ENCODE results near the gene AFAP1L2.

Gene AFAP1L2

DNA sequence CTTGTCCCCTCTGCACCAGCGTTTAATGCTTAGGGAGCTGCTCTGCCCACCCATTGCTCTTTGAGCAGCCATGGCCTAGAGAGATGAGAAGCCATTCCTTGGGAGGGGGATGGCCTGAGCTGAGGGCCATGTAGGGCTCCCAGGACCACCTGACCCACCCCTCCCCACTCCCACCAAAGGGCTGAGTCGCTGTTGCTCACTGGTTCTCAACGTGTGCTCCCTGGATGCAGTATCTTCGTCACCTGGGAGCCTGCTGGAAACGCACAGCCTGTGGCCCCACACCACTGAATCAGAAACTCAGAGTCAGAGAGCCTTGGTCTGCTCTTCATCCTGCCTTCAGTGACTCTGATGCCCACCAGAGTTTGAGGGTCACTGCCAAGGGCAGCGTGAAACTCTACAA is 128.2 kb downstream of the AFAP1L2 start:
- Histone ChIP-seq H3K79me2 (ENCODE audit: insufficient read depth, low read length) (no peaks in the 10 kb centered on the region), H3K9me2 (replicated peaks; ENCODE audit: low read depth, low read length) (no peaks in the 10 kb centered on the region), H2AFZ (ENCODE audit: low read length) (no peak overlapping the region), H4K20me1 (ENCODE audit: insufficient read depth, low read length, poor library complexity, severe bottlenecking) (no peaks in the 10 kb centered on the region), H3K36me3 (ENCODE audit: insufficient read depth, low read length) (no peaks in the 10 kb centered on the region), H3K4me2 (ENCODE audit: low read depth, low read length, poor library complexity, severe bottlenecking) (no peak overlapping the region), H3K9me3 (ENCODE audit: insufficient read depth, low read depth, low read length) (no peaks in the 10 kb centered on the region), H3F3A (ENCODE audit: low read depth) (no peaks in the 10 kb centered on the region), H3K9ac (ENCODE audit: low read depth, low read length, poor library complexity, severe bottlenecking) (no peak overlapping the region), H3K4me1 (ENCODE audit: insufficient read depth, low read length, poor library complexity, severe bottlenecking) (no peaks in the 10 kb centered on the region), H3K4me3 (ENCODE audit: low read length, poor library complexity, severe bottlenecking) (no peak overlapping the region), H3K27me3 (ENCODE audit: insufficient read depth, low read length, poor library complexity, severe bottlenecking) (no peaks in the 10 kb centered on the region)
- TF ChIP-seq, protein P1, sequence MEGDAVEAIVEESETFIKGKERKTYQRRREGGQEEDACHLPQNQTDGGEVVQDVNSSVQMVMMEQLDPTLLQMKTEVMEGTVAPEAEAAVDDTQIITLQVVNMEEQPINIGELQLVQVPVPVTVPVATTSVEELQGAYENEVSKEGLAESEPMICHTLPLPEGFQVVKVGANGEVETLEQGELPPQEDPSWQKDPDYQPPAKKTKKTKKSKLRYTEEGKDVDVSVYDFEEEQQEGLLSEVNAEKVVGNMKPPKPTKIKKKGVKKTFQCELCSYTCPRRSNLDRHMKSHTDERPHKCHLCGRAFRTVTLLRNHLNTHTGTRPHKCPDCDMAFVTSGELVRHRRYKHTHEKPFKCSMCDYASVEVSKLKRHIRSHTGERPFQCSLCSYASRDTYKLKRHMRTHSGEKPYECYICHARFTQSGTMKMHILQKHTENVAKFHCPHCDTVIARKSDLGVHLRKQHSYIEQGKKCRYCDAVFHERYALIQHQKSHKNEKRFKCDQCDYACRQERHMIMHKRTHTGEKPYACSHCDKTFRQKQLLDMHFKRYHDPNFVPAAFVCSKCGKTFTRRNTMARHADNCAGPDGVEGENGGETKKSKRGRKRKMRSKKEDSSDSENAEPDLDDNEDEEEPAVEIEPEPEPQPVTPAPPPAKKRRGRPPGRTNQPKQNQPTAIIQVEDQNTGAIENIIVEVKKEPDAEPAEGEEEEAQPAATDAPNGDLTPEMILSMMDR (conservative IDR thresholded peaks at IDR 0.05; ENCODE audit: low read length) = no peak
- TF ChIP-seq EZH2phosphoT487 (IDR thresholded peaks at IDR 0.05; ENCODE audit: borderline replicate concordance) = no peak

DNA sequence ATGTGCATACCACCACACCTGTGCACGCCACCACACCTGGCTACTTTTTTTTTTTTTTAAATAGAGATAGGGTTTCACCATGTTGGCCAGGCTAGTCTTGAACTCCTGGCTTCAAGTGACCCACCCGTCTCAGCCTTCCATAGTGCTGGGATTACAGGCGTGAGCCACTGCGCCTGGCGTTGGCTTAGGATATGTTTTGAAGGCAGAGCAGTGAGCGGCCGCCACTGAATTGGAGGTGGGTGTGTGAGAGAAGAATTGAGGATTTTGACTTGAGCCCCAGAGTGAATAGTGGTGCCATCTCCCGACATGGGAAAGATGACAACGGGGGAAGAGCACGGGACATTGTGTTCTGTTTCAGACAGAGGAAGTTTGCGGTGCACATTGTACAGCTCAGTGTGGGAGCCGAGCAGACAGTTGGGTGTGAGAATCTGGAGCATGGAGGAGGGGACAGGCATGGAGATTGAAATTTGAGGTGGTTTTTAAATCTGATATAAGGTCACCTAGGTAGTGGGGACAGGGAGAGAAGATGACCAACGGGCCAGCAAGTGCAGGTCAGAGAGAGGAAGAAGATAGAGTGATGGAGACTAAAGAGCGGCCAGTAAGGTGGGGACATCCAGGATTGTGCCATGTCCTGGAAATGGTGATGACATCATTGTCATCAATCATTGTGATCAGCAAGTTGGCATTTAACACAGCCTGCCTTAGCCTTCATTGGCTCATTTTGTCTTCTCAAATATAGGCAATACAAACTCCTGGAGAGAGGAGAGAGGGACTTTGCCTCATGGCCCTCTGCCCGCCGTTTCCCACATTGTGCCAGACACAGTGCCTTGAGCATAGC is 129.5 kb downstream of the AFAP1L2 start:
- no peaks in the 10 kb centered on the region for H3K9me2 ChIP-seq (replicated peaks; ENCODE audit: low read depth, low read length)
- H3K9ac ChIP-seq (ENCODE audit: low read depth, low read length, poor library complexity, severe bottlenecking) = no peak overlapping the region
- no peaks in the 10 kb centered on the region for H3K79me2 ChIP-seq (ENCODE audit: insufficient read depth, low read length)
- H3K4me1 ChIP-seq (ENCODE audit: insufficient read depth, low read length, poor library complexity, severe bottlenecking) = no peaks in the 10 kb centered on the region
- H3K27me3 ChIP-seq (ENCODE audit: insufficient read depth, low read length, poor library complexity, severe bottlenecking) = no peaks in the 10 kb centered on the region
- H3K4me3 ChIP-seq (ENCODE audit: low read length, poor library complexity, severe bottlenecking) = no peak overlapping the region
- no peaks in the 10 kb centered on the region for H3F3A ChIP-seq (ENCODE audit: low read depth)
- H2AFZ ChIP-seq (ENCODE audit: low read length) = no peak overlapping the region
- no peak overlapping the region for H3K4me2 ChIP-seq (ENCODE audit: low read depth, low read length, poor library complexity, severe bottlenecking)
- H4K20me1 ChIP-seq (ENCODE audit: insufficient read depth, low read length, poor library complexity, severe bottlenecking) = no peaks in the 10 kb centered on the region
- TF ChIP-seq, protein P1 (conservative IDR thresholded peaks at IDR 0.05; ENCODE audit: low read length) = no peak
- no peaks in the 10 kb centered on the region for H3K36me3 ChIP-seq (ENCODE audit: insufficient read depth, low read length)
- H3K9me3 ChIP-seq (ENCODE audit: insufficient read depth, low read depth, low read length) = no peaks in the 10 kb centered on the region

- Histone ChIP-seq H3F3A (ENCODE audit: low read depth) (no peaks in the 10 kb centered on the region), H3K27me3 (ENCODE audit: insufficient read depth, low read length, poor library complexity, severe bottlenecking) (no peaks in the 10 kb centered on the region), H2AFZ (ENCODE audit: low read length) (no peak overlapping the region), H3K9me3 (ENCODE audit: insufficient read depth, low read depth, low read length) (no peaks in the 10 kb centered on the region), H3K4me2 (ENCODE audit: low read depth, low read length, poor library complexity, severe bottlenecking) (no peak overlapping the region), H3K4me3 (ENCODE audit: low read length, poor library complexity, severe bottlenecking) (no peak overlapping the region), H3K9ac (ENCODE audit: low read depth, low read length, poor library complexity, severe bottlenecking) (no peak overlapping the region), H3K36me3 (ENCODE audit: insufficient read depth, low read length) (no peaks in the 10 kb centered on the region), H4K20me1 (ENCODE audit: insufficient read depth, low read length, poor library complexity, severe bottlenecking) (no peaks in the 10 kb centered on the region), H3K79me2 (ENCODE audit: insufficient read depth, low read length) (no peaks in the 10 kb centered on the region), H3K9me2 (replicated peaks; ENCODE audit: low read depth, low read length) (no peaks in the 10 kb centered on the region), H3K4me1 (ENCODE audit: insufficient read depth, low read length, poor library complexity, severe bottlenecking) (no peaks in the 10 kb centered on the region)
- TF ChIP-seq, protein P1 (conservative IDR thresholded peaks at IDR 0.05; ENCODE audit: low read length) = no peak
- TF ChIP-seq EZH2phosphoT487 (IDR thresholded peaks at IDR 0.05; ENCODE audit: borderline replicate concordance) = no peak
Measured at GRCh38 chr10:114273910-114274309, 130.4 kb downstream of the AFAP1L2 start.
